Esophagus squamous epithelium (tissue), 5 donors: ENCODE measurements around the gene MNS1. TPM values are rescaled to one million over a fixed set of nuclear protein-coding genes. Genes with fewer than 3 reads are reported as not detected.

Source experiments
- DNase-seq: peaks from one replicate; lab custom pipeline; 2025; lab: John Stamatoyannopoulos, UW
- H3K27ac ChIP-seq, 4 donors: fragments of 200-600 bp; sonication (generic); one replicate each; pipeline ENCODE4 v1.5.1; 2016 to 2019; ENCODE audit warnings: mild to moderate bottlenecking in 1 of 4
- H3K27me3 ChIP-seq, 4 donors: fragments of 200-600 bp; sonication (generic); 1 replicate in 3 of 4; 2 replicates in 1 of 4; pipeline versions ENCODE4 v1.5.1 to v1.6.0; 2017 to 2021; ENCODE audit warnings: antibody characterized with exemption in 1 of 4
- H3K36me3 ChIP-seq, 3 donors: fragments of 200-600 bp; sonication (generic); one replicate each; pipeline ENCODE4 v1.5.1; 2016 to 2019
- H3K4me1 ChIP-seq, 3 donors: fragments of 200-600 bp; sonication (generic); one replicate each; pipeline ENCODE4 v1.5.1; 2017 to 2019
- H3K4me3 ChIP-seq, 4 donors: fragments of 200-600 bp; sonication (generic); 1 replicate in 3 of 4; 2 replicates in 1 of 4; pipeline ENCODE4 v1.5.1; 2016 to 2019; ENCODE audit warnings: mild to moderate bottlenecking in 2 of 4, moderate library complexity in 1 of 4
- H3K9me3 ChIP-seq, 3 donors: fragments of 200-600 bp; sonication (generic); one replicate each; pipeline ENCODE4 v1.5.1; 2016 to 2019
- CTCF ChIP-seq, 6 experiments: fragments of 450-650 bp in 4 of 6; fragments of 200-600 bp in 2 of 6; sonication (generic) in 2 of 6; IDR thresholded peaks; one replicate each; pipeline ENCODE4 v1.5.1; 2016 to 2019; ENCODE audit warnings: antibody characterized with exemption in 6 of 6, mild to moderate bottlenecking in 4 of 6, moderate library complexity in 4 of 6
- POLR2A ChIP-seq, 4 donors: fragments of 450-650 bp; IDR thresholded peaks; one replicate each; pipeline ENCODE4 v1.6.1; 2017; ENCODE audit warnings: antibody characterized with exemption in 4 of 4, mild to moderate bottlenecking in 4 of 4, moderate library complexity in 3 of 4
- WGBS, 2 donors: methylation state at CpG; one replicate each; pipeline ENCODE4 v1.1.5; 2018; 5-methylcytosine and 5-hydroxymethylcytosine counted together
- intact Hi-C: fragments of 100-400 bp; cut with DNase I; formaldehyde crosslinking; loops from one replicate; pipeline ENCODE4 v1.15.0; 2022
- total RNA-seq, 4 donors: library from RNA; depleted of rRNA; stranded (reverse); fragments of >200 nt; gene quantifications; one replicate each; pipeline ENCODE4 v1.1.0, GENCODE V29; 2016
- donor health status: DM: yes; HTN: yes; CAD: no.

MNS1 gene
- total RNA-seq, 4 donors from 2014 or later = 0.57 to 1.1 (median 0.98) TPM

GRCh38 chr15:56390739-56391267 is 74.1 kb downstream of the MNS1 start:
- no peak overlapping the region for H3K4me3 ChIP-seq
- H3K27me3 ChIP-seq = no peaks in the 10 kb centered on the region
- TF ChIP-seq POLR2A (IDR thresholded peaks at IDR 0.05) = no peak
- TF ChIP-seq CTCF (IDR thresholded peaks at IDR 0.05) = no peak
- H3K9me3 ChIP-seq = no peaks in the 10 kb centered on the region
- H3K36me3 ChIP-seq = no peaks in the 10 kb centered on the region
- H3K27ac ChIP-seq = no peak overlapping the region
- no peaks in the 10 kb centered on the region for H3K4me1 ChIP-seq
- 94 to 95% methylated on average over 2 of the region's 2 CpGs for WGBS, 2 donors
- no peak for DNase-seq
- intact Hi-C loops = no loop called here

GRCh38 chr15:56385908-56386307 is 79.0 kb downstream of the MNS1 start:
- no peak overlapping the region for H3K27ac ChIP-seq
- intact Hi-C loops = no loop called here
- TF ChIP-seq CTCF (IDR thresholded peaks at IDR 0.05) (no peak), POLR2A (IDR thresholded peaks at IDR 0.05) (no peak)
- H3K27me3 ChIP-seq = no peaks in the 10 kb centered on the region
- no peak overlapping the region for H3K4me3 ChIP-seq
- H3K4me1 ChIP-seq = no peaks in the 10 kb centered on the region
- WGBS, 2 donors = 81 to 88% methylated on average over 3 of the region's 3 CpGs
- no peaks in the 10 kb centered on the region for H3K9me3 ChIP-seq
- no peaks in the 10 kb centered on the region for H3K36me3 ChIP-seq
- no peak for DNase-seq

- intact Hi-C loops = no loop called here
- no peaks in the 10 kb centered on the region for H3K36me3 ChIP-seq
- H3K27ac ChIP-seq = no peak overlapping the region
- no peak for TF ChIP-seq CTCF (IDR thresholded peaks at IDR 0.05)
- no peak for TF ChIP-seq POLR2A (IDR thresholded peaks at IDR 0.05)
- H3K4me3 ChIP-seq = no peak overlapping the region
- 85% methylated on average over 2 of the region's 3 CpGs; no CpG with 5 or more reads in 1 of the 2 donors for WGBS, 2 donors
- H3K4me1 ChIP-seq = no peaks in the 10 kb centered on the region
- DNase-seq = no peak
- no peaks in the 10 kb centered on the region for H3K9me3 ChIP-seq
- no peaks in the 10 kb centered on the region for H3K27me3 ChIP-seq
Observed at GRCh38 chr15:56383010-56383409, 81.9 kb downstream of the MNS1 start.

Other genes starting within 250 kb of the MNS1 start
- 10 to 100 TPM in 2 of 4 donors, 1 to 10 TPM in 2; 7.5 to 10.7 (median 9.9) TPM for gene RFX7, start 221.3 kb downstream of the MNS1 start, total RNA-seq
- 10 to 100 TPM in 1 of 4 donors, 1 to 10 TPM in 3; 4.3 to 18.0 (median 7.9) TPM for gene TEX9, start 99.7 kb downstream of the MNS1 start, total RNA-seq